Measurements from ENCODE around the gene SLAMF8.

The SLAMF8 gene

GRCh38 chr1:159866066-159866465 lies 39.4 kb downstream of the SLAMF8 start:
- H3K4me3 ChIP-seq (ENCODE audit: insufficient read length, low read depth): no peak overlapping the region
- H3K36me3 ChIP-seq (ENCODE audit: insufficient read depth, insufficient read length, low read length): no peaks in the 10 kb centered on the region
- H3K27me3 ChIP-seq (ENCODE audit: insufficient read depth, insufficient read length): no peaks in the 10 kb centered on the region
- H3K9ac ChIP-seq (ENCODE audit: insufficient read length, low read depth): no peak overlapping the region
- TF ChIP-seq ZNF274 (IDR thresholded peaks at IDR 0.05; ENCODE audit: low read depth, low read length) (no peak), SUZ12 (IDR thresholded peaks at IDR 0.05; ENCODE audit: extremely low read depth, insufficient read depth, insufficient read length) (no peak), YY1 (IDR thresholded peaks at IDR 0.05; ENCODE audit: insufficient read depth, insufficient read length) (no peak)
- no peak for DNase-seq (ENCODE audit: low read depth, low spot score)
- no peaks in the 10 kb centered on the region for H3K9me3 ChIP-seq (ENCODE audit: insufficient read depth, low read length)
- H3K4me1 ChIP-seq (ENCODE audit: insufficient read depth, insufficient read length): peaks cover 10% of the 10 kb centered on the region

GRCh38 chr1:159866905-159867663 lies 40.4 kb downstream of the SLAMF8 start:
- no peak for DNase-seq (ENCODE audit: low read depth, low spot score)
- H3K9ac ChIP-seq (ENCODE audit: insufficient read length, low read depth): no peak overlapping the region

GRCh38 chr1:159867664-159868026 lies 41.0 kb downstream of the SLAMF8 start:
- Histone ChIP-seq H3K9ac (ENCODE audit: insufficient read length, low read depth) (no peak overlapping the region), H3K9me3 (ENCODE audit: insufficient read depth, low read length) (no peaks in the 10 kb centered on the region), H3K36me3 (ENCODE audit: insufficient read depth, insufficient read length, low read length) (no peaks in the 10 kb centered on the region), H3K27me3 (ENCODE audit: insufficient read depth, insufficient read length) (no peaks in the 10 kb centered on the region), H3K4me3 (ENCODE audit: insufficient read length, low read depth) (no peak overlapping the region), H3K4me1 (ENCODE audit: insufficient read depth, insufficient read length) (peaks cover 8% of the 10 kb centered on the region)
- TF ChIP-seq SUZ12 (IDR thresholded peaks at IDR 0.05; ENCODE audit: extremely low read depth, insufficient read depth, insufficient read length): no peak
- no peak for TF ChIP-seq ZNF274 (IDR thresholded peaks at IDR 0.05; ENCODE audit: low read depth, low read length)
- TF ChIP-seq YY1 (IDR thresholded peaks at IDR 0.05; ENCODE audit: insufficient read depth, insufficient read length): no peak
- no peak for DNase-seq (ENCODE audit: low read depth, low spot score)

More at GRCh38 chr1:159866905-159867663, 40.4 kb downstream of the SLAMF8 start:
- Histone ChIP-seq H3K4me3 (ENCODE audit: insufficient read length, low read depth) (no peak overlapping the region), H3K4me1 (ENCODE audit: insufficient read depth, insufficient read length) (peaks cover 10% of the 10 kb centered on the region), H3K36me3 (ENCODE audit: insufficient read depth, insufficient read length, low read length) (no peaks in the 10 kb centered on the region), H3K9me3 (ENCODE audit: insufficient read depth, low read length) (no peaks in the 10 kb centered on the region), H3K27me3 (ENCODE audit: insufficient read depth, insufficient read length) (no peaks in the 10 kb centered on the region)
- no peak for TF ChIP-seq YY1 (IDR thresholded peaks at IDR 0.05; ENCODE audit: insufficient read depth, insufficient read length)
- no peak for TF ChIP-seq ZNF274 (IDR thresholded peaks at IDR 0.05; ENCODE audit: low read depth, low read length)
- TF ChIP-seq SUZ12 (IDR thresholded peaks at IDR 0.05; ENCODE audit: extremely low read depth, insufficient read depth, insufficient read length): no peak

DNA sequence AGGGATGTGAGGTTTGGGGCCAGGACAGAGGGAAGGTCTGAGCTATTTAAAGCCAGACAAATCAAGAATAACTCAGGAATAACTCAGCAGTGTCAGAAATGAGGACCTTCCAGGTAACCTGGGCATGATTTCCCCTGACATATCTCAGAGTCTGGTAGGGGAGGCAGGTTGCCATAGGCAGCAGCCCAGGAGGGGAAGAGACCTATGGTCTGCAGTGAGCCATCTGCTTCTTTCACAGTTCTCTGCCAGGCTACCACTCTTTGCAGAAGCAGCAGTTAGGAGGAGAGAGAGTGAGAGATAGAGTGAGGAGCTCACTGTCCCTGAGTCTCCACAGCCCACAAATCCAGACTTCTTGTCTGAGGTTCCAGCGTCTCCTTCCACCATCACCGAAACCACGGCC lies 42.1 kb downstream of the SLAMF8 start:
- TF ChIP-seq YY1 (IDR thresholded peaks at IDR 0.05; ENCODE audit: insufficient read depth, insufficient read length): no peak
- TF ChIP-seq ZNF274 (IDR thresholded peaks at IDR 0.05; ENCODE audit: low read depth, low read length): no peak
- TF ChIP-seq SUZ12 (IDR thresholded peaks at IDR 0.05; ENCODE audit: extremely low read depth, insufficient read depth, insufficient read length): no peak
- DNase-seq (ENCODE audit: low read depth, low spot score): no peak
- Histone ChIP-seq H3K36me3 (ENCODE audit: insufficient read depth, insufficient read length, low read length) (no peaks in the 10 kb centered on the region), H3K4me3 (ENCODE audit: insufficient read length, low read depth) (no peak overlapping the region), H3K4me1 (ENCODE audit: insufficient read depth, insufficient read length) (peaks cover 13% of the 10 kb centered on the region), H3K9ac (ENCODE audit: insufficient read length, low read depth) (no peak overlapping the region), H3K9me3 (ENCODE audit: insufficient read depth, low read length) (no peaks in the 10 kb centered on the region), H3K27me3 (ENCODE audit: insufficient read depth, insufficient read length) (no peaks in the 10 kb centered on the region)

GRCh38 chr1:159869173-159869572 lies 42.5 kb downstream of the SLAMF8 start:
- H3K36me3 ChIP-seq (ENCODE audit: insufficient read depth, insufficient read length, low read length): no peaks in the 10 kb centered on the region

DNA sequence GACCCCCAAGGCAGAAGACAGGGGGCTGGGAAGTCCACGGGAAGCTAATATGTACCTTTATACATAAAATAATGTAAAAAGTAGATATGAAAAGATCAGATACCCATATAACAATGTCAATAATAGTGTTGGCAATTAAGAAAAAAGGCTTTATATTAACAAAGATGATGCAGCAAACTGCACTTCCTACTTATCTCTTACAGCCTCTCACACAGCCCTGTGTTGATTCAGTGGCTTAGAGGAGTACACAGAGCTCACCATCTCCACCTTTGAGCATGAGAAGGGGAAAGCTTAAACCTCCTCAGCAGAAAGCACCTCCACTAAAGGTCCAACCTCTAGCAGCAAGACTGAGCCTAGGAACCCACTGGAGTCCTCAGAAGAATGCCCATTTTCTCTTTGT lies 42.9 kb downstream of the SLAMF8 start:
- no peaks in the 10 kb centered on the region for H3K9me3 ChIP-seq (ENCODE audit: insufficient read depth, low read length)

More at GRCh38 chr1:159869173-159869572, 42.5 kb downstream of the SLAMF8 start:
- TF ChIP-seq SUZ12 (IDR thresholded peaks at IDR 0.05; ENCODE audit: extremely low read depth, insufficient read depth, insufficient read length) (no peak), ZNF274 (IDR thresholded peaks at IDR 0.05; ENCODE audit: low read depth, low read length) (no peak)
- peaks cover 13% of the 10 kb centered on the region for H3K4me1 ChIP-seq (ENCODE audit: insufficient read depth, insufficient read length)
- DNase-seq (ENCODE audit: low read depth, low spot score): no peak
- no peaks in the 10 kb centered on the region for H3K9me3 ChIP-seq (ENCODE audit: insufficient read depth, low read length)
- no peak overlapping the region for H3K9ac ChIP-seq (ENCODE audit: insufficient read length, low read depth)
- H3K4me3 ChIP-seq (ENCODE audit: insufficient read length, low read depth): no peak overlapping the region
- no peaks in the 10 kb centered on the region for H3K27me3 ChIP-seq (ENCODE audit: insufficient read depth, insufficient read length)

DNA sequence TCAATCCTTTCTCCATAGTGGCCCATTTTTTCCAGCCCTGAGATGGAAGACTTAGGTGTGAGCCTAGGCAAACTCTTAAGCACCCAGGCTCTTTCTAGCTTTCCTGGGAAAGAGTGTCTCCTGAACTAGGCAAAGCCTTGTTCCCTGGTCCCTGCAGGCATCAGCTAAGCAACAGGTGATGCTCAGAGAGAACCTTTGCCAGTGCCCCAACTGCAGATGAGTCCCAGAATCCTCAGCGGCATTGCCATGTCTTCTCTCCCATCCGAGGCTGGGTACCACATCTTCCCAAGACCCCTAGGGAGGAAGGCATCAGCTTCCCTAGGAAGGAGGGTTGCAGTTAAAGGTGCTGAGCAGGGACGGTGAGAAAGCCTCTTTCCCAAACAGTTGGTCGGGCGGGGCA lies 44.0 kb downstream of the SLAMF8 start:
- Histone ChIP-seq H3K9me3 (ENCODE audit: insufficient read depth, low read length) (no peaks in the 10 kb centered on the region), H3K4me1 (ENCODE audit: insufficient read depth, insufficient read length) (peaks cover 13% of the 10 kb centered on the region), H3K27me3 (ENCODE audit: insufficient read depth, insufficient read length) (no peaks in the 10 kb centered on the region), H3K4me3 (ENCODE audit: insufficient read length, low read depth) (no peak overlapping the region), H3K36me3 (ENCODE audit: insufficient read depth, insufficient read length, low read length) (no peaks in the 10 kb centered on the region), H3K9ac (ENCODE audit: insufficient read length, low read depth) (no peak overlapping the region)
- no peak for TF ChIP-seq YY1 (IDR thresholded peaks at IDR 0.05; ENCODE audit: insufficient read depth, insufficient read length)
- TF ChIP-seq SUZ12 (IDR thresholded peaks at IDR 0.05; ENCODE audit: extremely low read depth, insufficient read depth, insufficient read length): no peak
- no peak for TF ChIP-seq ZNF274 (IDR thresholded peaks at IDR 0.05; ENCODE audit: low read depth, low read length)
- no peak for DNase-seq (ENCODE audit: low read depth, low spot score)

More for the DNA sequence above, 42.9 kb downstream of the SLAMF8 start:
- Histone ChIP-seq H3K36me3 (ENCODE audit: insufficient read depth, insufficient read length, low read length) (no peaks in the 10 kb centered on the region), H3K27me3 (ENCODE audit: insufficient read depth, insufficient read length) (no peaks in the 10 kb centered on the region), H3K9ac (ENCODE audit: insufficient read length, low read depth) (no peak overlapping the region), H3K4me3 (ENCODE audit: insufficient read length, low read depth) (no peak overlapping the region), H3K4me1 (ENCODE audit: insufficient read depth, insufficient read length) (peaks cover 13% of the 10 kb centered on the region)
- no peak for DNase-seq (ENCODE audit: low read depth, low spot score)
- TF ChIP-seq ZNF274 (IDR thresholded peaks at IDR 0.05; ENCODE audit: low read depth, low read length) (no peak), SUZ12 (IDR thresholded peaks at IDR 0.05; ENCODE audit: extremely low read depth, insufficient read depth, insufficient read length) (no peak)

Data from NT2/D1 (cell line).